ENCODE results near the gene ATP6V0E2.
"Not testable (repeated sequence)": the region's sequence is repeated elsewhere in the genome, so short reads cannot be mapped to it uniquely, and the experiment has no call there.

The ATP6V0E2 gene

GRCh38 chr7:149880638-149881311 is 7.0 kb downstream of the ATP6V0E2 start:
- no peak for DNase-seq

GRCh38 chr7:149881328-149882247 is 7.8 kb downstream of the ATP6V0E2 start:
- DNase-seq: no peak

DNA sequence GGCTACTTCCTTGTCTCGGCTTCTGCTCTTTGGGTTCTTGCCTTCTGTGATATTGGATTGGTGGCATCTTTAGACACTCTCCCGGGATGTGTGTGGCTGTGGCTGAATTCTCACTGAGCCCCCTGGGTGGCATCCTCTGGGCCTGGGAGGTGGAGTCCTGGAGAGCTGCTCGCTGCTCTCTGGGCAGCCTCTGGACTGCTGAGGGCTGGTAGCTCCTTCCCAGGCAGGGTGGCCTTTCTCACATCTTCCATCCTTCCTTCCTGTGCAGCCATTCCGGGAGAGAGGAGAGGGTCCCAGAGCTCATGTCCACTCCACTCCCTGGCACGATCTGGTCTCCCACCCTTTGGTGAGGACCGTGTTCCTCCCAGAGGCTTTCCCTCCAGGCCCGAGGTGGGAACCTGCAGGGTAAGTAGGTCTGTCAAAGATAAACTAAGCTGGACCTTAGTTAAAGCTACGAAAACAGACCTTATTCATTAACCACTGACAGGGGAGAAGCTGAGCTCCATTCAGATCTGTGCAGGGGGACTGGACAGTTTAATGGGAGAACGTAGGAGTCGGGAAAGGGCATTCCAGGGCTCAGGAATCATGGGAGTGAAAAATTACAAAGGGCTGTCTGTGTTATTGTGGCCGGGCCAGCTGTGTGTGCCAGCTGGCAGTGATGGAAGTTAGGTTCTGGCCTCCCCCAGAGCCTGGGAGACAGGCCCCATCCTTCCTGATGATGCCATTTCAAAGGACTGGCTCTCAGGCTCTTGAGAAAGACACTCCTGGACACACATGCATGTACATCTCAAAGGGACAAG is 8.7 kb downstream of the ATP6V0E2 start:
- no peak for DNase-seq

GRCh38 chr7:149883048-149883438 is 9.3 kb downstream of the ATP6V0E2 start:
- no peak for DNase-seq

GRCh38 chr7:149883452-149883861 is 9.7 kb downstream of the ATP6V0E2 start:
- no peak for DNase-seq

DNA sequence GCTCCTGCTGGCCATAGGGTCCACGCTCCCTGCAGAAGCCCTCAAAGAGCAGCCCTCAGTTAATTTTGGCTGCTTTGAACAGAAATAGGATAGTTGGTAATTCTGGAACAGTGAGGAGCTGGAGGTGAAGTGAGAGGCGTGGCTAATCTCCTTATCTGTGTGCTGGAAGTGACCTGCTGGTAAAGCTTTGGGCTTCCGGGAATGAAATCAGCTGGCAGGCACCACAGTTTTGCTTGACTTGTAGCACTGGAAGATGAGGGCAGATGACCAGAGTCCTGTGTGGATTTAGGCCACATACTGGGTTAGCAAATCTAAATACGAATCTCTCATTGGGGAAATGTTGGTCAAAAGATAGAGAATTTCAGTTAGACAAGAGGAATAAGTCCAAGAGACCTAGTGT is 10.2 kb downstream of the ATP6V0E2 start:
- DNase-seq: no peak

GRCh38 chr7:149884541-149884940 is 10.8 kb downstream of the ATP6V0E2 start:
- DNase-seq: no peak

DNA sequence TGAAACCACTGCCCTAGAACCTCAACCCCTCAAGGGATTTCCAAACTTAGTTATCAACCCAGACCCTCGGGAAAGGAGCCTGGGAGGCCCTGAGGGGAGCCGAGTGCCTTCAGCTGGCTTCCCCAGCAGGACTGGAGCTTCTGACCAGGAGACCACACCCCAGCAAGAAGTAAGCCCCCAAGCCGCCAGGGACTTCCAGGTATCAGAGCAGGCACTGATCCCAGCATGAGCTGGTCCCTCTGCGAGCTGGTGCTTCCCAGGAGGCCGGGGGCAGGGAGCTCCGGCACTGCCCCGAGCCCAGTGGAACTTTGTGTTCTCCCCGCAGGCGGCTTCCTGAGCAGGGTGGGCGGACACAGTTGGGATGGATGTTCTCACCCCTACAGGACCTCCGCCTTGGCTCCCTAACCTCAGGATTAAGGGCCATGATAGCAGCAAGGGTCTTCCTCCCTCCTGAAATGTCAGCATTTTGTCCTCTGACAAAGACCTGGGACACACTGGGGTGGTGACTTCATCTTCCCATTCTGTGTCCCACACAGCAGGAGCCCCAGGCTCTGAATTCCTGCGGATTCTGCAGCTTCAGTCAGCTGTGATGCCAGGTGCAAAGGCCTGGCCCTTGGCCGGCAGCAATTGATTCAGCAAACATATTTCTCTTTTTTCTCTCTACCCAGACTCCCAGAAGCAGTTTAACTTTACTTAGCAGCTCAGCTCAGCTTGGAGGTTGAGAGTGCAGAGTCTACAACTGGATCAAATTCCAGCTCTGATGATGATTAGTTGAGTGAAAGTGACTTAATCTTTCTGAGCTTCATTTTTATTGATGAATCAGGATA is 11.6 kb downstream of the ATP6V0E2 start:
- peak; percentile 78 for DNase-seq

DNA sequence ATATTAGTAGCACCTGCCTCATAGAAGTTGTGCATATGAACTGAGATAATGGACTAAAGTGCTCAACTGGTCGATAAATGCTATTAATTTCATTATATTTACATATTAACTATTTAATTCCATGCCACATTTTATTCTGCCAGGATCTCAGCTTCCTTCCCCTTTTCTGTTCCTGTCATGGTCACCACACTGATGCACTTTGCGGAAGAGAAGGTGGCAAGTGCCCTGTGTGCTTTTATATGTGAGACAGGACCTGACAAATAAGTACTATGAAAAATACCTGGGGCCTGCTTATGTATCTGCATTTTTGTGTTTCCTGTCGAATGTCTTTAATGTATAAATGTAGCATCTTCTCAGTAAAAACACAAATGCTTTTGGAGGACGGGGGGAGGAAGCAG is 12.2 kb downstream of the ATP6V0E2 start:
- DNase-seq: no peak

GRCh38 chr7:149887311-149887710 is 13.5 kb downstream of the ATP6V0E2 start:
- no peak for DNase-seq

DNA sequence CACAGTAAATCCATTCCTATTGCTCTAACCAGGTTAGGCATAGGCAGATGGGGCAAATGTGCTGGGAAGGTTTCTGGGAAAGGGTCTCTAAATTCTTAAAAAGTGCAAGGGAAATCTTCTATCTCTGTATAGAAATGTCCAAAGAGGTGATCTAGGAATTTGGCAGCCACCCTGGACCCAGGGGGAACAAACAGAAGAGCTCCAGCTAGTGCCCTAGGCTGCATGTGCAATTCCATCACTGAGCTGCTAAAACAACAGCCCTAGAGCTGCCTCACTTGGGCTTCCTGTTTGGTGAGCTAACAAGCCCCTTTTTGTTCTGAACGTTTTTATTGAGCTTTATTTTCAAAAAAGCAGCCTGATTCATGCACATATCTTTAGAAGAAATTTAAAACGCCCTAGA is 16.9 kb downstream of the ATP6V0E2 start:
- DNase-seq: not testable (repeated sequence)

DNA sequence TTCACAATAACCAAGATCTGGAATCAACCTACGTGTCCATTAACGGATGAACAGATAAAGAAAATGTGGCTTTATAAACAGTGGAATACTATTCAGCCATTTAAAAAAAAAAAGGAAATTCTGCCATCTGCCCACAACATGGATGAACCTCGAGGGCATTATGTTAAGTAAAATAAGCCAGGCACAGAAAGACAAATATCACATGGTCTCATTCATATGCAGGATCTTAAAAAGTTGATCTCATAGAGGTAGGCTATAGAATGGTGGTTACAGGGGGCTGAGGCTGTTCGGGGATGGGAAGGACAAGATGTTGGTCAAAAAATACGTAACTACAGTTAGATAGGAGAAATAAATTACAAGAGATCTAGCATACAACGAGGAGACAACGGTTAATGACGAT is 21.2 kb downstream of the ATP6V0E2 start:
- DNase-seq: not testable (repeated sequence)

DNA sequence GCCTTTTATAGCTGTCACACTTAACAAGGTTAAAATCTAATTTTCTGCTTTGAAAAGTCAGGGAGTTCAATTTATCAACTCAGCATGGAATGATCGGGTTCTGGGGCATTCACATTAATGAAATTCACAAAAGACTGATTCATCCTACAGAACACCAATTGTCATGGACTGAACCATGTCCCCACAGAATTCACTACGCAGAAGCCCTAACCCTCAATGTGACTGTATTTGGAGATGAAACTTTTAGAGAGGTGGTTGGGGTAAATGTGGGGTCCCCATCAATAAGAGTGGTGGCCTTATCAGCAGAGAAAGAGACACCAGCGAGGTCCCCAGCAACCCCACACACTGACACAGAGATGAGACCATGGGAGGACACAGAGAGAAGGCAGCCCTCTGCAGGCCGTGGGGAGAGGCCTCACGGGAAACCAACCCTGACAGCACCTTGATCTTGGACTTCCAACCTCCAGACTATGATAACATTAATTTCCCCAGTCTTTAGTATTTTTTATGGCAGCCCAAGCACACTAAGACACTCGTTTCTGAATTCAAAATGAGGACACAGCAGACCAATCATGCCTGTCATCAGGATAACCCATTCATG is 34.1 kb downstream of the ATP6V0E2 start:
- DNase-seq: not testable (repeated sequence)

DNA sequence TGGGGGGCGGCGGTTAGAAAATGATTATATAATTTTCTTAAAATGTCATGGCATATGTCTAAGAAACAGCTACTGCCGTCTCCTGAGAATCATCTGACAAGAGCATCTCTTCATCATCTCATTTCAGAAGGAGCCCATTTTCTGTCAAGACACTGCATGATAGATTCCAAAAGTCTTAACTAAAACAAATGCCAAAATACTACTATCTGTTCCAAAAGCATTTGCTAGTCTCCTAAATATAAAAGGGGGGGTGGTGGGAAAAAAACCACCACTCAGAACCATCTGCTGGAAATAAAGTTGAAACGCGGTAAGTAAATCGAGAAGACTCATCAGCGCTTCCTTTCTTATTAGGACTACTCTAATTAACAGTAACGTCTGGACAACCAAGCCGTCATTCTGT is 36.5 kb downstream of the ATP6V0E2 start:
- DNase-seq: not testable (repeated sequence)

GRCh38 chr7:149912126-149912525 is 38.4 kb downstream of the ATP6V0E2 start:
- DNase-seq: not testable (repeated sequence)

GRCh38 chr7:149926414-149926813 is 52.6 kb downstream of the ATP6V0E2 start:
- not testable (repeated sequence) for DNase-seq

Measured in right hindlimb (tissue), 1 donor.